Left kidney (tissue), 2 donors: Measurements from ENCODE around the gene HDAC11. TPM values are rescaled to one million over a fixed set of nuclear protein-coding genes. Genes with fewer than 3 reads are reported as not detected.
"Not testable (repeated sequence)": the region's sequence is repeated elsewhere in the genome, so short reads cannot be mapped to it uniquely, and the experiment has no call there.

Source experiments
- DNase-seq: peaks from one replicate; pipeline ENCODE4 v3.0.0-alpha.2; 2013
- polyA plus RNA-seq: library from polyadenylated mRNA; unstranded; fragments of 120-200 nt; gene quantifications from one replicate; pipeline ENCODE4 v1.2.1, GENCODE V29; 2013; ENCODE audit not compliant: insufficient read length

The HDAC11 gene
- polyA plus RNA-seq, 1 donor, result 14.8 TPM

DNA sequence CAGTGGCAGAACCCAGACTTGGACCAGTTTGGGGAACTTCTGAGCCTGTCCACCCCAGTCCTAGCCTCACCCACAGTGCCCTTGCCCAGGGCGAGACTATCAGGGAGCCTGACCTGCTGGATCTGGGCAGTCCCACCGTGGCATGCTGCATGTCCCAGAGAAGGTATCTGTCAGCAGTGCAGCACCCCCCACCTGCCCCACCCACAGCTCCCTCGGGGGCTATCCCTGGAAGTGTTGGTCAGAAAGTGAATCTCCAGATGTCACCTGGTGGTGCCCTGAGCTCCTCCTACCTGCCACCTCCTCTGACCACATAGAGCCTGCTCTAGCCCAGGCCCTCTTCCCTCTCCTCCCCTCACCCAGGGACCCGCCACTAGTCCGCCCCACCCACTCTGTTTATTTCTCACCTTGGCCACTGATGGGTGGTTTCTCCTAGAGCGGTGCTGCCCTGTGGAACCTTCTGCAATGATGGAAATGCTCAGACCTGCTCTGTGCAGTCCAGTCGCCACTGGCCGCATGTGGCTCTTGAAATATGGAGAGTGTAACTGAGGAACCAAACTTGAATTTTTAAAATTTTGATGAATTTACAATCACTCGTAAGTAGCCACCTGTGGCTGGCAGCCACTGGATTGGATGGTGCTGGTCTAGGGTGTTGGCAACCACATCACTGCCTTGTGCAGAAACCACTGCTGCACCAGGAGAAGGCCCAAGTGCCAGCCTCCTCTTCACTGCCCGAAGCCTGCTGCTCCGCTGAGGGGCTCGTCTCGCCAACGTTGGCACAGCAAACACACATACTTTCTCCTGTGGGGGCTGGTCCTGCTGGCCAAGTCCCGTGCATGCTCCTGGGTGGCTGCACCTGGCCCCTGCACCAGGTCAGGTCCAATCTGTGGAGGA is 13.1 kb downstream of the HDAC11 start:
- DNase-seq, result no peak

DNA sequence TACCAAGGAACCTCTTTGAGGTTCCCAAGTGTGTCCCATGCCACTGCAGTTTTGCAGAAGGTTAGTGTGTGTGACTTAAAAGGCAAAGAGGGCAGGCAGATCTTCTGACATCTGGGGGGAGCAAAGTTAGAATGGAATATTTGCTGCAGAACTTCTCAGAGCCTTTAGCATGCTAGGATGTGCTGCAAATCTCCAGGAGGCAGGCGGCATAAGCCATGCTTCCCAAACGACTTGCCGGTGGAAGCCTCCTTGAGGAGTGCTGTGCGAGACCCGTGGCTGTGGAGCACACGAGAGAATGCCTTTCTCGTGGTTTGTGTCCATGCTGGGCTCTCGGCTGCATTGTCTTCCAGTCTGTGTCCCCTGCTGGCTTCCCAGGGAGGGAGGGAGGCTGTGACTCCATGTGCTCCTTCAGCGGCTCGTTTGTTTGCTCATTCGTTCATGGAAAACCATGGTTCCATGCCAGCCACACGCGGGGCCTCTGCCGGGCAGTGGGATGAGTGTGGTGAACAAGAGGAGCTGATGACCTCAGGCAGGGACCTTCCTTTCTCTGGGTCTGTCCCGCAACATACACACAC is 13.8 kb downstream of the HDAC11 start:
- DNase-seq, result no peak

DNA sequence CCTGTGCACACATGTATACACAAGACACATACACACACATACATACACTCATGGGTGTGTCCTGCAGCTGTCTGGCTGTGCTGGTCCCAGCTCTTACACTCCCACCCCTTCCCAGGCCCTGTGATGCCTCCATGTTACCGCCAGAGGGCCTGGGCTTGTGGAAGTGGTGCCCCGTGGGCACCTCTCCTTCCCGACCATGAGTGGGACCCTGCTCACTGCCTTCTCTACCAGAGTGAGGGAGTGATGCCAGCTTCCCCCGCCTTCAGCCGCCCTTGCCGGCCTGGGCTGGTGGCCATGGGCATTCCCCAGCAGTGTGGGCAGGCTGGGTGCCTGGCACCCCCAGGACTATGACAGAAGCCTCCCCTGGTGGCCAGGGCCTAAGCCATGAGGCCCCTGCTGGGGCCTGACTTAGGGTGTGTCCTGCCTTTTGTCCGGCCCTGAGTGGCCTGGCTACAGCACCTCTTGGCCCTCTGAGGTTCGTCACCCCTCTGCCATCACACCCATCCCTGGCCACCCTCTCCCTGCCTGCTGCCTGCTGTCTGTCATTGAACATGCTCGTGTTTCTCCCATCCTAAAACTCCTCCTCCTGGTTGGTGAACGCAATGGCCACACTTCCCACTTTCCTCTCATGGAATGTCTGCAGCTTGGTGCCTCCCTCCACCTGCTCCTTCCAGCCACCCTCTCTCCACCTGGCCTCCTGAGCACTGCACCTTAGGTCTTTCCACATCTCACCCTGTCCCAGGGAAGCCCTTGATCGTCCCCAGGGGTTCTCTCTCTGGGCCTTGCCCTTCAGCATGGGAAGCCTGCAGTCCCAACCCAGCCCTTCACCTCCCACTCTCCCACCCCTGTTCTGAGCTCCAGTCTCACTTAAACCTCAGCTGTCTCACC is 14.6 kb downstream of the HDAC11 start:
- no peak for DNase-seq

DNA sequence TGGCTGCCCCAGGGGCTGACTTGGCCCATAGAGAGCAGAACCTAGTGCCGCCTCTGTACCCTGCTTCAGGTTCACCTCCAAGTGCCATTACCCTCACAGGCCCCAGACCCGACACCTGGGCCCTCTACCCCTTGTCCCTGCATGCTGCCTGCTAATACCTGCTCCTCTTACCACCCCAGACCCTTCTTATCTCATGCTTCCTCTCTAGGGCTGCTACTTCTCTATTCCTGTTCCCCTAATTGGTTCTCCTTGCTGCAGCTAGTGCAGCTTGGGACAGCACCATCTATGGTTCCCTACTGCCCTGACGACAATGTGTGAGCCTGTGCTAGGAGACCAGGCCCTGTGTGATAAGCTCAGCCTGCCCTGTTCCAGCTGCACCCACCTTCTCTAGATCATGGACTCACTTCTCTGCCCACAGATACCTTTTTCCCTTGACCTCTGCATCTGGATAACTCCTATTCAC is 15.3 kb downstream of the HDAC11 start:
- no peak for DNase-seq

DNA sequence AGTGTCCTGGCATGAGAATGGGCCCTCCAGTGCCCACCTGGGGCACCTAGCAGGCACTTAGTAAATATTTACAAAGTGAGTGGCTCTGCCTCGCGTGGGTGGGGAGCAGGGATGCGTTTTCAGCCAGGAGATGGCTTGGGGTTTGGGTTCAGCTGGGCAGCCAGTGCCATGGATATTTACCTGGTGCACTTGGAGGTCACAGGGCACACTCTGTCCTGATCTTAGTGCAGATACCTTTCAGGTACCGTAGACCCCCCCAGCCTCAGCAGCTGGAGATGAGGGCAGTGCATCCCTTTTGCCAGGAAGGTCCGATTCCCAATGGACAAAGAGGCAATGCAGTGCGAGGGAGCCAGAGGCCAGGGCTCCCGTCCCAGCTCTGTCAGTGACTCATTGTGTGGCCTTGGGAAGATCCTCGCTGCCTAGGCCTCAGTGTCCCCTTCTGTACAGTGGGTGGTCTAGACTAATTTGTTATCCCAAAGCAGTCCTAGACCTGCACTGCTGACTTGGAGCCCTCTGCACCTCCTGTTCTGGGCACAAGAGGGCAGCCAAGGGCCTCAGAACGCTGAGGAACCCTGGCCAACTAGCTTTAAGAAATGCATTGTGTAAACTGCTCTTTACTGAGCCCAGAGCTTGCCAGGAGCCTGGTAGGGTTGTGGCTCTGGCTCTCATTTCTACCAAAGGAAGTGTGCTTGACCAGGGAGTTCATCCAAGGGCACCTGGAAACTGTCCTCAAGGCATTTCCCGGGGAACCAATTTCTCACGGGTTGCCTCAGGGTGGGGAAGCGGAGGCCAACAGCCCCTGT is 16.0 kb downstream of the HDAC11 start:
- DNase-seq, result peak; percentile 75

DNA sequence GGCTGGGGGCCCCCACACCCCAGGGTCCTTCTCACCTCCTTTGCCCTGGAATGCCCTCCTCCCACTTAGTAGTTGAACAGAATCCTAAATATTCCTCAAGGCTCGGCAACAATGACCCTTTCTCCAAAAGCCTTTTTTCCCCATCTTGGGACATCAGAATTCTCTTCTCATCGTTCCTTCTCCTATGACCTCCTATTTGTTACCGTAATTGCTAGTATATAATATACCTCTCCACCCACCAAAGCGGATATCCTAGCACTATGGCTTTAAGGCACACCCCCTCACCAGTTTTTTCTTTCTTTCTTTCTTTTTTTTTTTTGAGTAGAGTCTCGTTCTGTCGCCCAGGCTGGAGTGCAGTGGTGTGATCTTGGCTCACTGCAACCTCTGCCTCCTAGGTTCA is 16.8 kb downstream of the HDAC11 start:
- no peak for DNase-seq

DNA sequence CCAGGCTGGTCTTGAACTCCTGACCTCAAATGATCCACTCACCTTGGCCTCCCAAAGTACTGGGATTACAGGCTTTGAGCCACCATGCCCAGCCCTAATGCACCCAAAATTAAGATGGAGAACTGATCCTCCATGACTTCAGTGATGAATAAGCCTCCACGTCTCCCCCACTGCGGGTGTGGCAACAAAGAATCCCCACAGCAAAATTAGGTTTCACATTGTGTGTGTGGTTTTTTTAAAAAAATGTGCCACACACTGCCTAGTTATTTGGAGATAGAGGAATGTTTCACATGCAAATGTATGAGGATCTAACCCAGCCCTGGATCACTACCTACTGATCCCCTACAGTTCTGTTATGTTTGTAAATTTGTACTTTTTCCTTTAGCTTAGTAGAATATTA is 17.3 kb downstream of the HDAC11 start:
- no peak for DNase-seq

DNA sequence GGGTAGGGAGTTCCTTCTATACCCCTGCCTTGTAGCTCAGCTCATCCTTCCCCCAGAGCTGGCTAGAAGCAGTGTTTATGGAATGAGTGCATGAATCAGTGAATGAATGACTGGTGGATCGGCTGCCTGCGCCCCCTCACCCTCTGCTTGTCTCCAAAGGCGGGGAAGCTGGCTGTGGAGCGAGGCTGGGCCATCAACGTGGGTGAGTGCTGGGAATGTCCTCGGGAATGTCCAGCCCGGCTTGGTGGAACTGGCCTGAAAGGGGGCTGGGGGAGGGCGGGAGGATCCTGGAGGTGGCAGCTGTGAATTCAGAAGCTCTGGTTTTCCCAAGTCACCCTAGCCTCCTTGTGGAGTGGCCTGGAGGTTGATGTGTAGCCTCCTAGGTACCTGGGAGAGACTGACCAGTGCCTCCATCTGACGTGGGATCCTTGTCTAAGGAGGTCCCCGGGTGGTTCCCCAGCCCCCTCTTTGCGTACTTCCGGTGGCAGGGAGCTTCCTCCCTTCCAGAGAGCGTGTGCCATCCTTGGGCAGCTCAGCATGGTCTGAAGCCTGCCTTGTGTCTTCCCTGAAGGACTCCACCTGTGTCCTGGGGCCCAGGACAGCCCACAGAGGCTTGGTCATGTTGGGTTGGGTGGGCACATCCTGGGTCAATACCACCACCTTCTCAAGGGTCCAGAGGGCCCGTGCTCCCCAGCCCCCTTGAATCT is 18.4 kb downstream of the HDAC11 start:
- no peak for DNase-seq

DNA sequence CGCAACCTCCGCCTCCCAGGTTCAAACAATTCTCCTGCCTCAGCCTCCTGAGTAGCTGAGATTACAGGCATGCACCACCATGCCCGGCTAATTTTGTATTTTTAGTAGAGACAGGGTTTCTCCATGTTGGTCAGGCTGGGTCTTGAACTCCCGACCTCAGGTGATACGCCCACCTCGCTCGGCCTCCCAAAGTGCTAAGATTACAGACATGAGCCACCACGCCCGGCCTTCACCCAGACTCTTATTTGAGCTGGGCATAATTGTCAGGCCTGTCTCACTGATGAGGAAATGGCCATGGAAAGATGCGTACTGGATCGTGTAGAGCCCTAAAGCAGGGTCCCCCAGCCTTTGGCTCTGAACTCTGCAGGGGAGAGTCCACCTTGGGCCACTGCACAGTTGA is 19.1 kb downstream of the HDAC11 start:
- DNase-seq, result not testable (repeated sequence)

DNA sequence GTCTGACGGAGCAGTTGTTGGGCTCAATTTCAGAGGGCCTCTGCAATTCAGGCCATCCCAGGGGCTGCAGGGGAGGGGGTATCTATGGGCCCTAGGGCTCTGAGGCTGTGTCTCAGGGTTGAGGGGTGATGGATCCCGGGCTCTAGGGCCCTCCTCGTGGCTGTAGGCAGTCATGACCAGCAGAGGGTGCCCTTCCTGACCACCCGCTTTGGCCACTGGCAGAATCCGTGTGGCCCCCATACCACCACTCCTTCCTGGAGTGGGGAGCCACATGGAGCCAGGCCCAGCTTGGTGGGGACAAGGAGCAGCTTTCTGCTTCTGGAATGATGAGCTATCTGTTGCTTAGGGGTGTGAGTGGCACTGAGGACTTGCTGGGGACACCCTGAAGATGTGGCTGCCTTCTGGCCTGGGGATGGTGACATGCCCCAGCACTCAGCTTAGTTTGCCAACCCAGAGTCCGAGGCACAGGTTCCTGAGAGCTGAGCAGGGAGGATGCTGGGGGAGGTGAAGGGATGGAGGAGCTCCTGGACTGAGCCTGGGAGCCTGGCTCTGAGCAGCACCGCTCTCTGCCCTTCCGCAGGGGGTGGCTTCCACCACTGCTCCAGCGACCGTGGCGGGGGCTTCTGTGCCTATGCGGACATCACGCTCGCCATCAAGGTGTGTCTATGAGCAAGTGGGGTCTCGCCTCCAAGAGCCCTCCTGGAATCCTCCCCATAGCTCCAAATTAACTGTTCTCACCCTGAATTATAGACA is 20.2 kb downstream of the HDAC11 start:
- DNase-seq, result no peak

DNA sequence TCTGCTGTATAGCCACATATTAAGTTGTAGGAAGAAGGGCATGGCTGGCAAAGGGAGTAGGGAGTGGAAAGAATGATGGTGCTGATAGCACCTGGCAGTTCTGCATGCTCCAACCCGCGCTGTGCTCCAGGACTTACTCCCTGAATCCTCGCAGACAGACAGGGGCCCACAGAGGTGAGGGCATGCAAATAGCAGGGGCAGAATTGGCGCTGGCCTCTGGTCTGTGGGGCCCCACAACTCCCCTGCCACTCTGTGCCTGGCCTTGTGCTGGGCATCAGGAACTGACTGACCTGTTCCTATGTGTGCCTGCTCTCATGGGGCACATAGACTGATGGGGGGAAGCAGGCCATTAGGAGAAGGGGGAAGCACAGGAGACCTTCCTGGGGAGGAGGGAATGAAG is 20.9 kb downstream of the HDAC11 start:
- DNase-seq, result no peak

DNA sequence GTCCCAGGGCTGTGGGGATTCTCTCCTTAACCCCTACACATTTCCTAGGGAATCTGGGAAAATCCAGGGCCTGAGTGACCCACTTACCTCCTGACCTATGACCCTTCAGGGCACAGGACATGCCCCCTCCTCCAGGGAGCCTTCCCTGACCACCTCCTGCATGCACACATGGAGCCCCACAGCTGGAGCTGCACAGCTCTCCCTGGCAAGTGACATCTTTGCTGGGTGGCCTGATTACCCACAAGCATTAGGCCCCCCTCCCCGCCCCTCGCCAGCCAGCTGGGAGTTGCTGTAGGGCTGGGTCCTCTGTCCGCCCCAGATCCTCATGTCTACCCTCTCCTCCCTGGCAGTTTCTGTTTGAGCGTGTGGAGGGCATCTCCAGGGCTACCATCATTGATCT is 21.4 kb downstream of the HDAC11 start:
- no peak for DNase-seq

DNA sequence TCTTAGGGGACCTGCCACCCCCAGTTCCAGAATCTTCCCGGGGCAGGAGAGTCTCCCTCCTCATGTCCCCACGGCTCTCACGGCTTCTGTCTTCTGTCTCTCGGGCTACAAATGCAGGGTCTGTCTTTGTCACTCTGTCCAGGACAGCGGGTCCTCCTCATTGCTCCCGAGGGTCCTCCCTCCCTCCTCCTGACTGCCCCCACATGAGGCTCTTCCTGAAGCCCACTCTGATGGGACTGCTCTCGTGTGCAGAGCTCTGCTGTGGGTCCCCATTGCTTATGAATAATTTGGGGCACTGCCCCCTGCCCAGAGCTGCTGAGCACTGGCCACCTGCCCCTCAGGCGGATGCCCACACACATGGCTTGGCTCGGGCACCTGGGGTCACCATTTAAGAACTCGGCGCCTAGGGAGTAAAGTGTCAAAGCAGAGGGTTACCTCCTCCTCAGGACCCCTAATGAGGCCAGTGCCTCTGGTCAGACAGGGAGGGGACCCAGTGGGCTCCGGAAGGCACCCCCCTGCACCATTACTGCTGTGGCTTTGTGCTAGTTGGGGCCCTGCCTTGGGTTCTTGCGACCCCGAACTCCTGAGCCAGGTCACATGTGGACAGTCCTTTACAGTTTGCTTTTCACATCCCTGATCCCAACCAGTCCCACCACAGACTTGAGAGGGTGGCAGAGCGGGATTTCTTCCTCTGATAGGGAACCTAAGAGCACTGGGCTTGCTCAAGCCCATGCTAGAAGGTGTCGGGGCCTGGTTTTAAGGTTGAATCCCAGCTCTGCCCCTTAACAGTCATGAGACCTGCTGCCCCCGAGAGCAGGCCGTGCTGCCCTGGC is 22.1 kb downstream of the HDAC11 start:
- no peak for DNase-seq

DNA sequence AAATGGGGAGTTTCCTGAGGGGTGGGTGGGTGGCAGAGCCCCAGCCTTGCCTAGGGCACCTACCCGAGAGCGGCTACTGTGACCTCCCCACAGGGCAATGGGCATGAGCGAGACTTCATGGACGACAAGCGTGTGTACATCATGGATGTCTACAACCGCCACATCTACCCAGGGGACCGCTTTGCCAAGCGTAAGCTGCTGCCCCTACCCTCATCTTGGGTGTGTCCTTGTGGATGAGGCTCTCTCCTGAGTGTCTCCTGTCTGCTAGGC is 22.6 kb downstream of the HDAC11 start:
- DNase-seq, result no peak

DNA sequence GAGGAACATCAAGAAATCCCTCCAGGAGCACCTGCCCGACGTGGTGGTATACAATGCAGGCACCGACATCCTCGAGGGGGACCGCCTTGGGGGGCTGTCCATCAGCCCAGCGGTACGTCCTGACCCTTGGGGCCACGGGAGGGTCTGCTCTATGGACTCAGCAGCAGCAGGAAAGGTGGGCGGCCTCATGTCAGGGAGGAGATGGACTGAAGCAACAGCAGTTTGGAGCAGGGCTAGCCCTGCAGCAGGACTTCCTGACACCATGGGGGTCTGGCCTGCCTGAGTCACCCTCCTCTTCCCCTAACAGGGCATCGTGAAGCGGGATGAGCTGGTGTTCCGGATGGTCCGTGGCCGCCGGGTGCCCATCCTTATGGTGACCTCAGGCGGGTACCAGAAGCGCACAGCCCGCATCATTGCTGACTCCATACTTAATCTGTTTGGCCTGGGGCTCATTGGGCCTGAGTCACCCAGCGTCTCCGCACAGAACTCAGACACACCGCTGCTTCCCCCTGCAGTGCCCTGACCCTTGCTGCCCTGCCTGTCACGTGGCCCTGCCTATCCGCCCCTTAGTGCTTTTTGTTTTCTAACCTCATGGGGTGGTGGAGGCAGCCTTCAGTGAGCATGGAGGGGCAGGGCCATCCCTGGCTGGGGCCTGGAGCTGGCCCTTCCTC is 24.2 kb downstream of the HDAC11 start:
- no peak for DNase-seq

DNA sequence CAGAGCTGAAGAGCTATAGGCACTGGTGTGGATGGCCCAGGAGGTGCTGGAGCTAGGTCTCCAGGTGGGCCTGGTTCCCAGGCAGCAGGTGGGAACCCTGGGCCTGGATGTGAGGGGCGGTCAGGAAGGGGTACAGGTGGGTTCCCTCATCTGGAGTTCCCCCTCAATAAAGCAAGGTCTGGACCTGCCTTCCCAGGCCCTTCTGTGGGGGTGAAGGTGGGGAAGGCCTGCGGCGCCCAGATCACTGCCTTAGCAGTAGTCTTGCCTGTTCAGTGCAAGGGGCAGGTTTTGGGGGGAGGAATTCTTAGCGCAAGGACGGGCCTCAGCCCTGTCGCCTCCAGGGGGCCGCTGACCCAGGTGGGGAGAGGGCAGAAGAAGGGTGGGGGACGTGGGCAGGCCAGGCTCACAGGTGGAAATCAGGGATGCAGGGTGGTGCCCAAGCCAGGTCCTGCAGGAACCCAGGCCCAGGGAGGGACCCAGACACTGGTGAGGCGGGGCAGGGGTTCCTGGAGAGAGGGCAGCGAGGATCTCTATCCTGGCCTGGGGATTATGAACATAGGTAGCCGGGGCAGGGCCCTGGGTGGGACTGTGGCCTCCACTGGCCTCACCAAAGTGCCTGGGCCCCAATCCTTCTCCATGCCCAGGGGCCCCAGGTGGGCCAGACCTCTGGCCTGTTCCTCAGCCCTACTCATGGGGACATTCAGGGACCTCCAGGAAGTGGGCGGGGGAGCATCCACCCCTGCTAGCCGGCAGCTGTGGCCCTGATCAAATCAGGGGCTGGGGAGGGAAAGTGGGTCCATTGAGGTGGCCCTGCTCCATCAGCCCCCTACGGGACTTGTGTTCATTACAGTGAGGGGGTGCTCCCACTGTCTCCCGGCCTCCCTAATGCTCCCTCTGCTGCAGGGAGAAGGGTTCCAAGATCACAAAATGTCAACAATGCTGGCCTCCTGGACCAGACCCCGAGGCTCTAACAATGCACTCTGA is 25.3 kb downstream of the HDAC11 start:
- no peak for DNase-seq

DNA sequence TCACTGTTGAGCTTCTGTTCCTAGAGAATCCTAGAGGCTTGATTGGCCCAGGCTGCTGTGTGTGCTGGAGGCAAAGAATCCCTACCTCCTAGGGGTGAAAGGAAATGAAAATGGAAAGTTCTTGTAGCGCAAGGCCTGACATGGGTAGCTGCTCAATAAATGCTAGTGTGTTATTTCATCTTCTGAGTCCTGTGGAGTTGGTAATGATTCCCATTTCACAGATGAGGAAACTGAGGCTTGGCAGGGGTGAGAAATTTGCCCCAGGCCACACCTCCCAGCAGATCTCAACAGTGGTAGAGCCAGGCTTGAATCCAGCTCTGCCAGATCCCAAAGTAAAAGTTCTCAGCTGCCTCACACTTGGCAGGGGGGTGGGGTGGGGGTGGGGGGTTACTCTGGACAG is 26.1 kb downstream of the HDAC11 start:
- no peak for DNase-seq

DNA sequence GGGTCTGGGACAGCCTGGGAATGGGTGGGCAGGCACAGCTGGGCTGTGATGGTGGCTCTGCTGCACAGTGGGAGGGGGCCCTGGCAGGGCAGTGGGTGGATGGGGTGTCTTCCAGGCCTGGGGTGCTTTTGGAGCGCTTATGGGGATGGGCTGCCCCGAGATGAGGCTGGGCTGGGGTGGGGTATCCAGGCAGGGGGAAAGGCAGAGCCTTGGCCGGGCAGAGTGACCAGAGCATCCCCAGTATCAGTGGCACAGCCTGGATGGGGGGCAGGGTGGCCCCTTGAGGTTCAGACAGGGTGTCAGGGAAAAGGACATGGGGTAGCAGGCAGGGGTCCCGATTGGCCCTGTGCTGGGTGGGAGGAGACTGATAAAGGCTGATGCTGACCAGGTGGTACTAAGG is 26.6 kb downstream of the HDAC11 start:
- no peak for DNase-seq
